ENCODE data around the gene MGMT.

Gene MGMT

GRCh38 chr10:129811208-129811607, 344.2 kb downstream of the MGMT start:
- no peak for FAIRE-seq

- no peak for FAIRE-seq
Observed at GRCh38 chr10:129812398-129812797, 345.4 kb downstream of the MGMT start.

GRCh38 chr10:129814681-129815646, 347.9 kb downstream of the MGMT start:
- FAIRE-seq, result no peak

GRCh38 chr10:129815898-129816655, 349.0 kb downstream of the MGMT start:
- no peak for FAIRE-seq

- no peak for FAIRE-seq
Observed at GRCh38 chr10:129816656-129817045, 349.6 kb downstream of the MGMT start.
